GM10248 (cell line): Measurements from ENCODE around the gene TRAF6.

Source experiments
- CTCF ChIA-PET: fragments of 300-600 bp; sonication (Branson Sonifier 250); formaldehyde crosslinking; extraction: SDS; loops from one replicate; lab custom pipeline; 2021; ENCODE audit warnings: antibody characterized with exemption; lab: Yijun Ruan, JAX
- POLR2A ChIA-PET: fragments of 350-650 bp; sonication (Branson Sonifier 250); formaldehyde crosslinking; extraction: SDS; loops from one replicate; lab custom pipeline; 2020; ENCODE audit warnings: antibody characterized with exemption; lab: Yijun Ruan, JAX
- DNase-seq: peaks from one replicate; pipeline ENCODE4 v3.0.0; 2012; ENCODE audit errors: extremely low spot score
- TF ChIP-seq, protein P1 (sequence below): IDR thresholded peaks from 2 replicates; pipeline ENCODE4 v1.5.1; 2012; ENCODE audit warnings: mild to moderate bottlenecking, low read depth; ENCODE audit errors: extremely low read depth, missing control alignments, control extremely low read depth

Gene TRAF6

DNA sequence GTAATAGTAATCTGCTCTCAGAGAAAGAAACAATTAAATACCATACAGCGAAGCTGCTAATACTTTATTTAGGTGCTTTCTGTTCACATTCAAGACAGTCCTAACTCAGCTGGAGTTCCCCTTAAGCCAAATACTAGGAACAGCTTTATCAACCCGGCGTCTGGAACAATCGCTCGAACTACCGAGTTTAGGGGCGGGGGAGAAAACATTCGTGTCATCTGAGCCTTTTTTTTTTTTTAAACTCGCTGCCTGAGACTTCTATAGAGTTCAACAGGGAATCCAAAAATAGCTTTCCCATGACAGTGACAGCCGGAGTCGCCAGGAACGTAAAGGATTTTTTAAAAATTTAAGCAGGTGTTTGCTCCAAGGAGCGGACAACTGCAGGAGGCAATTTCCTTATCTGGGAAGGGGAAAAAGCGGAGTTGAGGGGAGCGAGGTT lies 852 bp downstream of the TRAF6 start:
- DNase-seq = peak; percentile 16
- TF ChIP-seq, protein P1, sequence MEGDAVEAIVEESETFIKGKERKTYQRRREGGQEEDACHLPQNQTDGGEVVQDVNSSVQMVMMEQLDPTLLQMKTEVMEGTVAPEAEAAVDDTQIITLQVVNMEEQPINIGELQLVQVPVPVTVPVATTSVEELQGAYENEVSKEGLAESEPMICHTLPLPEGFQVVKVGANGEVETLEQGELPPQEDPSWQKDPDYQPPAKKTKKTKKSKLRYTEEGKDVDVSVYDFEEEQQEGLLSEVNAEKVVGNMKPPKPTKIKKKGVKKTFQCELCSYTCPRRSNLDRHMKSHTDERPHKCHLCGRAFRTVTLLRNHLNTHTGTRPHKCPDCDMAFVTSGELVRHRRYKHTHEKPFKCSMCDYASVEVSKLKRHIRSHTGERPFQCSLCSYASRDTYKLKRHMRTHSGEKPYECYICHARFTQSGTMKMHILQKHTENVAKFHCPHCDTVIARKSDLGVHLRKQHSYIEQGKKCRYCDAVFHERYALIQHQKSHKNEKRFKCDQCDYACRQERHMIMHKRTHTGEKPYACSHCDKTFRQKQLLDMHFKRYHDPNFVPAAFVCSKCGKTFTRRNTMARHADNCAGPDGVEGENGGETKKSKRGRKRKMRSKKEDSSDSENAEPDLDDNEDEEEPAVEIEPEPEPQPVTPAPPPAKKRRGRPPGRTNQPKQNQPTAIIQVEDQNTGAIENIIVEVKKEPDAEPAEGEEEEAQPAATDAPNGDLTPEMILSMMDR = no peak
- ChIA-PET POLR2A (no interaction called here), CTCF (interaction anchor here (0.8 to 3.6 kb wide), 16 partner anchors 10 to 238 kb away, joined by 3 to 40 read pairs (median 5); partner anchors contain the start of gene COMMD9)

DNA sequence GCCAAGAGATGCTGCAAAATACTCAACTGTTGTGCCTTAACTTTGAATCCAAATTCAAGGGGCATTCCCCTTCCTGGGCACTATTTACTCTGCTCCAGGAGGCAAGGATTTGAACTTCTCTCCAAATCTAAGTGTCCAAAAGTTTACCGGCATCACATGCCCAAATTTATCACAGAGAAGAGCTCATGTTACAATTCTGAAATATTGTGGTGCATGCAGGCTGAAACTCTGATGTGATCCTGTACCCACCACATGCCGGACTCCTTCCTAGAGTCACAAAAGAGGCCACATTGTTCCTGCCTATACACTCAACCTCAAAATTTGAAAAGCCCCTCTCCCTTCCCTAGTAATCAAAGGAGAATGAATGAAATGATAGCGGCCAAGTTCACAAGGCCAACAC lies 1.3 kb downstream of the TRAF6 start:
- no peak for DNase-seq
- POLR2A ChIA-PET = interaction anchor here (0.6 to 1.1 kb wide), 2 partner anchors 97 to 893 kb away, joined by 3 read pairs; no protein-coding TSS in a partner anchor
- TF ChIP-seq, protein P1 = no peak
- CTCF ChIA-PET = interaction anchor here (0.8 to 3.6 kb wide), 14 partner anchors 10 to 239 kb away, joined by 3 to 40 read pairs (median 5); partner anchors contain the start of gene COMMD9

DNA sequence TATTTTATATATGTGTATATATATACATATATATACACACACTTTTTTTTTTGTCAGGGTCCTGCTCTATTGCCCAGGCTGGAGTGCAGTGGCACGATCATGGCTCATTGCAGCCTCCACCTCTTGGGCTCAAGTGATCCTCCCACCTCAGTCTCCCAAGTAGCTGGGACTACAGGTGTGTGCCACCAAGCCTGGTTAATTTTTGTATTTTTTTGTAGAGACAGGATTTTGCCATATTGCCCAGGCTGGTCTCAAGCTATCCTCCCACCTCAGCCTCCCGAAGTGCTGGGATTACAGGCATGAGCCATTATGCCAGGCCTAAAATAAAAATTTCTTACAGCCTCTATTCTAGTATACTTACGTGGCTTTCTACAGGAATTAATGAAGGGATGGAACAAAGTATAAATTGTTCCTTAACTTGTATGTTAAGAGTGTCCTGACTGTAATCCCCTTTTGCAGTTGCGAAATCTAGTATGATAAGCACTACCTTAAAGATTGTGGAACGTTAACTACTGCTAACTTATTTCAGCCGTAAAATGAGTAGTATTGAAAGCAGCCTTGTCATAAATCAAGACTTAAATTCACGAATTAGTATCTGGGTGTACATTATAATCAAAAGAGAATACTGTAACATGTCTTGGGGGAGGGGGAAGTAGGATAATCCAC lies 2.1 kb downstream of the TRAF6 start:
- ChIA-PET POLR2A (interaction anchor here (0.6 to 1.1 kb wide), 2 partner anchors 96 to 892 kb away, joined by 3 read pairs; no protein-coding TSS in a partner anchor), CTCF (interaction anchor here (1.2 to 3.6 kb wide), 8 partner anchors 9 to 240 kb away, joined by 3 to 40 read pairs (median 10); partner anchors contain the start of gene COMMD9)
- TF ChIP-seq, protein P1 = no peak
- no peak for DNase-seq

DNA sequence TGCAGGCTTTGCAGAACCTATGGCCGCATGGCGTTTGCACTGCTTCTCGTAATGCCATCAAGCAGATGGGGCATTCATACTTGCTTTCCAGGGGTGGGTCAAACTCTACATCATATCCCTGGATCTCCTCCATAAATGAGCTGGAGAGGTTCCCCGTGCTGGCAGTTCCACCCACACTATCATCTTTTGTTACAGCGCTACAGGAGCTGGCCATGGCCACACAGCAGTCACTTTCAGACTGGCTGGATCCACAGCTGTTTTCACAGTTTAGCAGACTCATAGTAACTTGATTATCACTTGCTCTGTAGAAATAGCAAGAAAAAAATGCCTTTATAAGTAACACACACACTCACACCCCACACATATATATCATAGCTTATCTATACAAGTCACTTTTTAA lies 8.8 kb downstream of the TRAF6 start:
- TF ChIP-seq, protein P1 = no peak
- DNase-seq = no peak
- ChIA-PET CTCF (interaction anchor here (1.3 to 7.5 kb wide), 10 partner anchors 8 to 246 kb away, joined by 3 to 97 read pairs (median 8); partner anchors contain the start of gene TRAF6), POLR2A (no interaction called here)

DNA sequence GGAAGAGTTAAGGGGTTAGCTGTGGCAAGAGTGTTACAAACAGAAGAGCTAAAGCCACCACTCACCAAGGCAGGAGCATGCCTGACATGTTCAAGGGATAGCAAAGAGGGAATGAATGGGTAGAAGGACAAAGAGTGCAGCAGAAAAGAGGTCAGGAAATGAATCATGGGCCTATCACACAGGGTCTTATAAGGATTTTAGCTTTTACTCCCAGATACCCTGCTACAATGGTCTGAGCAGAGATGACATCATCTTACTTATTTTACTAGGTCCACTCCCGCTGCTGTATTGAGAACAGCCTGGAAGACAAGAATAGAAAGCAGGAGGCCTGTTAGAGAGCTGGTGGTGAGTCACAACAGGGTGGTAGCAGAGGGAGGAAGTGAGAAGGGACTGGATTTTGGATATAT lies 9.8 kb downstream of the TRAF6 start:
- peak; percentile 53 for DNase-seq
- ChIA-PET POLR2A (no interaction called here), CTCF (interaction anchor here (1.1 to 7.5 kb wide), 8 partner anchors 7 to 247 kb away, joined by 3 to 97 read pairs (median 19); partner anchors contain the start of gene TRAF6)
- TF ChIP-seq, protein P1 = no peak

DNA sequence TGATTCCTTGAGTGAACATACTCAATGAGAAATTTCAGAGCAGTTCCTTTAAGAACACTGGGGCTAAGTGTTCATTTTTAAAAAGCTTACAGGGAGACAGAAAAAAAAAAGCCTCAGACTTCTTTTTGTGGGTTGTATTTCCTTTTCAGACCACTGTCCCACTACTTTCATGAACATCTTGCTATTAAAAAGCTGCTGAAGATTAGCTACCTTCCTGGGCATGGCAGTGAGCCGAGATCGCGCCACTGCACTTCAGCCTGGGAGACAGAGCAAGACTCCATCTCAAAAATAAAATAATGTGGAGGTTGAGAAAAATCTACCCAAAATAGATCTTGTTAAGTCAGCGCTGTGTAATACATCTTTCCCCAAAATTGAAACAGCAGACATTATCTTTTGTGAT lies 10.8 kb downstream of the TRAF6 start:
- POLR2A ChIA-PET = no interaction called here

More for the DNA sequence above, 10.8 kb downstream of the TRAF6 start:
- TF ChIP-seq, protein P1 = no peak
- CTCF ChIA-PET = interaction anchor here (1.2 to 5.1 kb wide), 6 partner anchors 10 to 248 kb away, joined by 3 to 33 read pairs (median 19); partner anchors contain the start of gene TRAF6
- no peak for DNase-seq
